Neural cell (in vitro differentiated cells): ENCODE results near the gene ARF1.

Experiments
- CTCF ChIP-seq: fragments of 450-650 bp; IDR thresholded peaks from 2 replicates; pipeline ENCODE4 v1.5.1; 2014; ENCODE audit warnings: antibody characterized with exemption, mild to moderate bottlenecking, moderate library complexity; ENCODE audit not compliant: poor library complexity, severe bottlenecking
- POLR2AphosphoS5 ChIP-seq: IDR thresholded peaks from 2 replicates; pipeline ENCODE4 v1.6.1; 2012
- RAD21 ChIP-seq: fragments of 450-650 bp; conservative IDR thresholded peaks from 2 replicates; pipeline ENCODE4 v1.6.1; 2014; ENCODE audit warnings: antibody characterized with exemption, mild to moderate bottlenecking, moderate library complexity
- SMC3 ChIP-seq: fragments of 450-650 bp; conservative IDR thresholded peaks from 2 replicates; pipeline ENCODE4 v1.6.1; 2014; ENCODE audit warnings: antibody characterized with exemption, mild to moderate bottlenecking, moderate library complexity; ENCODE audit not compliant: poor library complexity

- TF ChIP-seq CTCF (no peak), SMC3 (no peak), POLR2AphosphoS5 (no peak), RAD21 (no peak)
Observed at GRCh38 chr1:228140724-228141225, 58.3 kb downstream of the ARF1 start.
